Panc1 (cell line): ENCODE results near the gene PPEF1. TPM values are rescaled to one million over a fixed set of nuclear protein-coding genes. Genes with fewer than 3 reads are reported as not detected.

Experiments
- ATAC-seq: fragments of 200-7000 bp; cut with Tn5 transposase; 2 replicates; pipeline ENCODE4 v1.9.1; 2020; ENCODE audit warnings: mild to moderate bottlenecking, moderate library complexity
- BruUV-seq: library from RNA; stranded (reverse); fragments of 400-500 nt; replicated peaks from 2 replicates; lab custom pipeline; 2021; lab: Mats Ljungman, UMichigan
- CTCF ChIA-PET: fragments of 300-600 bp; sonication (Branson Sonifier 250); formaldehyde crosslinking; loops from one replicate; lab custom pipeline; 2022; ENCODE audit warnings: antibody characterized with exemption; lab: Charles Lee
- POLR2A ChIA-PET: fragments of 300-600 bp; sonication (Branson Sonifier 250); formaldehyde crosslinking; loops from one replicate; lab custom pipeline; 2022; ENCODE audit warnings: antibody characterized with exemption; lab: Charles Lee
- DNase-seq: peaks from one replicate; pipeline ENCODE4 v3.0.0-alpha.2; 2010; ENCODE audit warnings: low read depth, low spot score
- H3K27ac ChIP-seq: 2 replicates; pipeline ENCODE4 v1.5.1; 2011; ENCODE audit warnings: mild to moderate bottlenecking, low read length, inconsistent platforms
- H3K27me3 ChIP-seq: fragments of 200-500 bp; sonication (Bioruptor generic); 2 replicates; pipeline ENCODE4 v1.6.0; 2014; ENCODE audit warnings: low read length, inconsistent platforms; ENCODE audit not compliant: control insufficient read depth, insufficient read depth
- H3K36me3 ChIP-seq: fragments of 200-500 bp; sonication (Bioruptor generic); 2 replicates; pipeline ENCODE4 v1.5.1; 2014; ENCODE audit warnings: inconsistent platforms, mild to moderate bottlenecking, low read length, moderate library complexity; ENCODE audit not compliant: control insufficient read depth, insufficient read depth
- H3K4me1 ChIP-seq: 2 replicates; pipeline ENCODE4 v1.5.1; 2011; ENCODE audit warnings: inconsistent platforms, mild to moderate bottlenecking, low read length, moderate library complexity; ENCODE audit not compliant: control insufficient read depth, insufficient read depth
- H3K4me3 ChIP-seq, 2 experiments: 2 replicates each; pipeline ENCODE4 v1.5.1; 2011 to 2012; ENCODE audit warnings: low read depth in 2 of 2, low read length in 2 of 2, mild to moderate bottlenecking in 2 of 2, inconsistent platforms in 1 of 2, moderate library complexity in 1 of 2
- H3K9me3 ChIP-seq: fragments of 200-500 bp; sonication (Bioruptor generic); 2 replicates; pipeline ENCODE4 v1.5.1; 2014; ENCODE audit warnings: low read depth, mild to moderate bottlenecking, inconsistent platforms, low read length, moderate library complexity; ENCODE audit not compliant: control insufficient read depth, insufficient read depth
- POLR2AphosphoS5 ChIP-seq: IDR thresholded peaks from 2 replicates; pipeline ENCODE4 v1.6.1; 2012; ENCODE audit warnings: mild to moderate bottlenecking, low read depth, low read length, moderate library complexity
- SIN3A ChIP-seq: IDR thresholded peaks from 2 replicates; pipeline ENCODE4 v1.6.1; 2012; ENCODE audit warnings: low read depth, mild to moderate bottlenecking, low read length, moderate library complexity, borderline replicate concordance; ENCODE audit not compliant: insufficient read depth
- TCF7L2 ChIP-seq: IDR thresholded peaks from 2 replicates; pipeline ENCODE4 v1.6.1; 2011; ENCODE audit warnings: mild to moderate bottlenecking, low read depth, low read length, inconsistent platforms
- in situ Hi-C: cut with HindIII; loops from 2 replicates; pipeline ENCODE4 v1.10.0; 2016; ENCODE audit warnings: low sequenced_read_pairs, low pct_unique_long_range_greater_than_20kb
- intact Hi-C: fragments of 100-400 bp; cut with micrococcal nuclease; formaldehyde crosslinking; loops from one replicate; pipeline ENCODE4 v1.10.0; 2022; ENCODE audit not compliant: unreplicated experiment
- total RNA-seq: library from RNA; stranded (reverse); gene quantifications from one replicate; pipeline ENCODE4 v1.2.1, GENCODE V29; 2021; ENCODE audit not compliant: unreplicated experiment
- TF ChIP-seq, protein P1 (sequence below), 2 experiments: IDR thresholded peaks; 2 replicates each; pipeline ENCODE4 v1.6.1; 2011 to 2012; ENCODE audit warnings: low read depth in 2 of 2, control low read depth in 1 of 2, low read length in 1 of 2, mild to moderate bottlenecking in 1 of 2, moderate library complexity in 1 of 2; ENCODE audit not compliant: insufficient read depth in 1 of 2
- TF ChIP-seq, protein P2 (sequence below): fragments of 450-650 bp; IDR thresholded peaks from 2 replicates; pipeline ENCODE4 v1.5.1; 2017; ENCODE audit warnings: mild to moderate bottlenecking

The PPEF1 gene
- total RNA-seq, 1 experiment from 2014 or later, result not detected

DNA sequence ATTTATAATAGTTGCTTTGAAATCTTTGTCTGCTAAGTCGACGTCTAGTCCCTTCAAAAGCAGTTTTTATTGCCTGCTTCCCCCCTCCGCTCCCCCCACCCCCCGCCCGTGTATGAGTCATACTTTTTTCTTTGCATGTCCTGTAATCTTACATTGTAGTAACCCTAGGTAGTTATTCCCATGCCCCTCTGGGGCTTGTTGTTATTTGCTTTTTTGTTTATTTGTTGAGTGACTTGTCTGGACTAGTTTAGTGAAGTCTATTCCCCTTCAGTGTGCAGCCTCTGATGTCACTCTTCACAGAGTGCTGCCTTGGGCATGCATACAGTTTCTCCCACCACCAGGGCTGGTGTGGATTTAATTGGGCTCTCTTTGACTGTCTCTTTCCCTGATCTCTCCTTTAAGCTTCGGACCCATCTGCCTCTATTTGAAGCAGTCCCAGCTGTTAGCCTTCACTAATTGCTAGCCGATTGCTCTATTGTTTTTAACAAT is 86.2 kb downstream of the PPEF1 start:
- H3K4me3 ChIP-seq, result no peak overlapping the region
- no peak for DNase-seq
- no TSS peak for BruUV-seq
- ChIA-PET POLR2A (no interaction called here), CTCF (no interaction called here)
- in situ Hi-C loops (no loop called here), intact Hi-C loops (no loop called here)
- H3K27ac ChIP-seq, result no peak overlapping the region
- no peaks in the 10 kb centered on the region for H3K9me3 ChIP-seq
- ATAC-seq, result no peak
- no peaks in the 10 kb centered on the region for H3K36me3 ChIP-seq
- no peaks in the 10 kb centered on the region for H3K27me3 ChIP-seq
- no peaks in the 10 kb centered on the region for H3K4me1 ChIP-seq
- TF ChIP-seq POLR2AphosphoS5 (no peak), TCF7L2 (no peak), SIN3A (no peak)
- TF ChIP-seq, protein P1, sequence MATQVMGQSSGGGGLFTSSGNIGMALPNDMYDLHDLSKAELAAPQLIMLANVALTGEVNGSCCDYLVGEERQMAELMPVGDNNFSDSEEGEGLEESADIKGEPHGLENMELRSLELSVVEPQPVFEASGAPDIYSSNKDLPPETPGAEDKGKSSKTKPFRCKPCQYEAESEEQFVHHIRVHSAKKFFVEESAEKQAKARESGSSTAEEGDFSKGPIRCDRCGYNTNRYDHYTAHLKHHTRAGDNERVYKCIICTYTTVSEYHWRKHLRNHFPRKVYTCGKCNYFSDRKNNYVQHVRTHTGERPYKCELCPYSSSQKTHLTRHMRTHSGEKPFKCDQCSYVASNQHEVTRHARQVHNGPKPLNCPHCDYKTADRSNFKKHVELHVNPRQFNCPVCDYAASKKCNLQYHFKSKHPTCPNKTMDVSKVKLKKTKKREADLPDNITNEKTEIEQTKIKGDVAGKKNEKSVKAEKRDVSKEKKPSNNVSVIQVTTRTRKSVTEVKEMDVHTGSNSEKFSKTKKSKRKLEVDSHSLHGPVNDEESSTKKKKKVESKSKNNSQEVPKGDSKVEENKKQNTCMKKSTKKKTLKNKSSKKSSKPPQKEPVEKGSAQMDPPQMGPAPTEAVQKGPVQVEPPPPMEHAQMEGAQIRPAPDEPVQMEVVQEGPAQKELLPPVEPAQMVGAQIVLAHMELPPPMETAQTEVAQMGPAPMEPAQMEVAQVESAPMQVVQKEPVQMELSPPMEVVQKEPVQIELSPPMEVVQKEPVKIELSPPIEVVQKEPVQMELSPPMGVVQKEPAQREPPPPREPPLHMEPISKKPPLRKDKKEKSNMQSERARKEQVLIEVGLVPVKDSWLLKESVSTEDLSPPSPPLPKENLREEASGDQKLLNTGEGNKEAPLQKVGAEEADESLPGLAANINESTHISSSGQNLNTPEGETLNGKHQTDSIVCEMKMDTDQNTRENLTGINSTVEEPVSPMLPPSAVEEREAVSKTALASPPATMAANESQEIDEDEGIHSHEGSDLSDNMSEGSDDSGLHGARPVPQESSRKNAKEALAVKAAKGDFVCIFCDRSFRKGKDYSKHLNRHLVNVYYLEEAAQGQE (IDR thresholded peaks at IDR 0.05; ENCODE audit: insufficient read depth in 1 of 2, low read depth in 2 of 2, low read length in 1 of 2), result no peak
- TF ChIP-seq, protein P2, sequence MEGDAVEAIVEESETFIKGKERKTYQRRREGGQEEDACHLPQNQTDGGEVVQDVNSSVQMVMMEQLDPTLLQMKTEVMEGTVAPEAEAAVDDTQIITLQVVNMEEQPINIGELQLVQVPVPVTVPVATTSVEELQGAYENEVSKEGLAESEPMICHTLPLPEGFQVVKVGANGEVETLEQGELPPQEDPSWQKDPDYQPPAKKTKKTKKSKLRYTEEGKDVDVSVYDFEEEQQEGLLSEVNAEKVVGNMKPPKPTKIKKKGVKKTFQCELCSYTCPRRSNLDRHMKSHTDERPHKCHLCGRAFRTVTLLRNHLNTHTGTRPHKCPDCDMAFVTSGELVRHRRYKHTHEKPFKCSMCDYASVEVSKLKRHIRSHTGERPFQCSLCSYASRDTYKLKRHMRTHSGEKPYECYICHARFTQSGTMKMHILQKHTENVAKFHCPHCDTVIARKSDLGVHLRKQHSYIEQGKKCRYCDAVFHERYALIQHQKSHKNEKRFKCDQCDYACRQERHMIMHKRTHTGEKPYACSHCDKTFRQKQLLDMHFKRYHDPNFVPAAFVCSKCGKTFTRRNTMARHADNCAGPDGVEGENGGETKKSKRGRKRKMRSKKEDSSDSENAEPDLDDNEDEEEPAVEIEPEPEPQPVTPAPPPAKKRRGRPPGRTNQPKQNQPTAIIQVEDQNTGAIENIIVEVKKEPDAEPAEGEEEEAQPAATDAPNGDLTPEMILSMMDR, result no peak

DNA sequence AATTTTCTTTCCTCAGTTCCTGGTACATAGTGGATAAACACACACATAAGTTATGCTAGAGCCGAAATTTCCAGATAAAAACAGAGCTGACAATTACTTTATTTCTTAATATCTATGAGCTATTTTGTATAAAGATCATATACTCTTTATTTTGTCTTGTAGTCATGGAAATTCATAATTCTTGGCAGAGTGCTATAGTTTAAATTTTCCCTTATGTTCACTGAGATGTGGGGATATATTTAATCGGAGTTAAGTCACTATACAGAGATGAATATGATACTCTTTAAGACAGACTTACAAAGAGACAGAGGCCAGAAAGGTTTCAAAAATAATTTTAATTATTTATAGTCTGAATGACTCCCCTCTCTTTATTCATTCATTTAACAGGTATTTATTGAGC is 89.7 kb downstream of the PPEF1 start:
- intact Hi-C loops (no loop called here), in situ Hi-C loops (no loop called here)
- TF ChIP-seq POLR2AphosphoS5, result no peak
- no peak for TF ChIP-seq SIN3A
- TF ChIP-seq, protein P2, result no peak
- TF ChIP-seq TCF7L2, result no peak
- TF ChIP-seq, protein P1 (IDR thresholded peaks at IDR 0.05; ENCODE audit: insufficient read depth in 1 of 2, low read depth in 2 of 2, low read length in 1 of 2), result no peak
- no peak for DNase-seq
- Histone ChIP-seq H3K27me3 (no peaks in the 10 kb centered on the region), H3K36me3 (no peaks in the 10 kb centered on the region), H3K4me1 (no peaks in the 10 kb centered on the region), H3K4me3 (no peak overlapping the region), H3K9me3 (no peaks in the 10 kb centered on the region), H3K27ac (no peak overlapping the region)
- ChIA-PET POLR2A (no interaction called here), CTCF (no interaction called here)
- no TSS peak for BruUV-seq
- ATAC-seq, result no peak
